ENCODE measurements around the gene LRRC27.

DNA sequence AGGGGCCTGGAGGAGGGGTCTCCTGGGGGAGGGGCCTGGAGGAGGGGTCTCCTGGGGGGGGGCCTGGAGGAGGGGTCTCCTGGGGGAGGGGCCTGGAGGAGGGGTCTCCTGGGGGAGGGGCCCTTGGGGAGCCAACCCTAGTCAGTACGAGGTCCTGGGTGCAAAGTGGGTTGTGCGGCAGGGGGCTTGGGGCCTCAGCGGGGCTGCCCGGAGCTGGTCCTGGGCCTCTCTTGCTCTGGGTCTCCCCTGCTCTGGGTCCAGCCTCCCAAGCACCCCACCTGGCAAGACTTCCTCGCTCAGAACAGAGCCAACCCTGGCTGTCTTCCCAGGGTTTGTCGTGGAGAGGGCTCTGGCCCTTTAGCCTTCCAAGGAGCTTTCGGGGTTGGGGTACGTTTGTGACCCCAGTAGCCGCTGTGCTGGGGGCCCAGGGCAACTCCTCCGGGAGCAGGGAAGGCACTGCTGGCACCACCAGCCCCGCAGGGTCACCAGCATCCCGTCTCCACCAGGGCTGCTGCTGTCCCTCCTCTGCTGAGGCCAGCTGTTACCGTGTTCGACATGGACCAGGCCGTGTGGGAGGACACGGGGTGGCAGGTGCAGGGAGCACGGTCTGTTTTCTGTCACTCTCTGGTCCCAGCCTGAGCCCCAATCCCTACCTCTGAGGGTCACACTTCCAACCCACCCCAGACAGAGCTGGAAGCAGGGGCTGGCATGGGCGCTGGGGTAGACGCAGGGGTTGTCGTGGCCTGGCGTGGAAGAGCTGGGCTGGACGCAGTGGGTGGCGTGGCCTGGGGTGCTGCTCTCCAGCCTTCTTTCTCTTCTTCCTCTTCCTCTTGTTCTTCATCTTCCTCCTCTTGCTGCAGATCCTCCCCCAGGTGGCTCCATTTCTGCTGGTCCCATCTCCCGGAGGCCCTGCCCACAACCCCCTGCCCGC is 87.8 kb downstream of the LRRC27 start:
- TF ChIP-seq, protein P1, sequence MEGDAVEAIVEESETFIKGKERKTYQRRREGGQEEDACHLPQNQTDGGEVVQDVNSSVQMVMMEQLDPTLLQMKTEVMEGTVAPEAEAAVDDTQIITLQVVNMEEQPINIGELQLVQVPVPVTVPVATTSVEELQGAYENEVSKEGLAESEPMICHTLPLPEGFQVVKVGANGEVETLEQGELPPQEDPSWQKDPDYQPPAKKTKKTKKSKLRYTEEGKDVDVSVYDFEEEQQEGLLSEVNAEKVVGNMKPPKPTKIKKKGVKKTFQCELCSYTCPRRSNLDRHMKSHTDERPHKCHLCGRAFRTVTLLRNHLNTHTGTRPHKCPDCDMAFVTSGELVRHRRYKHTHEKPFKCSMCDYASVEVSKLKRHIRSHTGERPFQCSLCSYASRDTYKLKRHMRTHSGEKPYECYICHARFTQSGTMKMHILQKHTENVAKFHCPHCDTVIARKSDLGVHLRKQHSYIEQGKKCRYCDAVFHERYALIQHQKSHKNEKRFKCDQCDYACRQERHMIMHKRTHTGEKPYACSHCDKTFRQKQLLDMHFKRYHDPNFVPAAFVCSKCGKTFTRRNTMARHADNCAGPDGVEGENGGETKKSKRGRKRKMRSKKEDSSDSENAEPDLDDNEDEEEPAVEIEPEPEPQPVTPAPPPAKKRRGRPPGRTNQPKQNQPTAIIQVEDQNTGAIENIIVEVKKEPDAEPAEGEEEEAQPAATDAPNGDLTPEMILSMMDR (IDR thresholded peaks at IDR 0.05): no peak
- no peak for TF ChIP-seq POLR2A (IDR thresholded peaks at IDR 0.05)

All from esophagus squamous epithelium (tissue), 4 donors.